Vein endothelial cell (primary cell): ENCODE data around the gene VIPAS39. TPM values are rescaled to one million over a fixed set of nuclear protein-coding genes. Genes with fewer than 3 reads are reported as not detected.

Experiments used
- small RNA-seq: library from RNA; depleted of rRNA; stranded (forward); fragments of <200 nt; gene quantifications from one replicate; pipeline ENCODE3, GENCODE V24; 2012
- total RNA-seq: library from RNA; depleted of rRNA; stranded (reverse); fragments of >200 nt; gene quantifications from 2 replicates; pipeline ENCODE4 v1.2.3, GENCODE V29; 2012

The VIPAS39 gene
- total RNA-seq, result 40.8 and 42.8 TPM in 2 replicates

GRCh38 chr14:77457522-77458248 lies at the start of gene VIPAS39, which contains the start of gene AHSA1:
TSS of gene VIPAS39 (minus strand) at chr14:77457601. CDS start at chr14:77454102, 3,499 bp downstream.
TSS of gene AHSA1 (plus strand) at chr14:77458093. CDS start at chr14:77458190, 97 bp downstream.

DNA sequence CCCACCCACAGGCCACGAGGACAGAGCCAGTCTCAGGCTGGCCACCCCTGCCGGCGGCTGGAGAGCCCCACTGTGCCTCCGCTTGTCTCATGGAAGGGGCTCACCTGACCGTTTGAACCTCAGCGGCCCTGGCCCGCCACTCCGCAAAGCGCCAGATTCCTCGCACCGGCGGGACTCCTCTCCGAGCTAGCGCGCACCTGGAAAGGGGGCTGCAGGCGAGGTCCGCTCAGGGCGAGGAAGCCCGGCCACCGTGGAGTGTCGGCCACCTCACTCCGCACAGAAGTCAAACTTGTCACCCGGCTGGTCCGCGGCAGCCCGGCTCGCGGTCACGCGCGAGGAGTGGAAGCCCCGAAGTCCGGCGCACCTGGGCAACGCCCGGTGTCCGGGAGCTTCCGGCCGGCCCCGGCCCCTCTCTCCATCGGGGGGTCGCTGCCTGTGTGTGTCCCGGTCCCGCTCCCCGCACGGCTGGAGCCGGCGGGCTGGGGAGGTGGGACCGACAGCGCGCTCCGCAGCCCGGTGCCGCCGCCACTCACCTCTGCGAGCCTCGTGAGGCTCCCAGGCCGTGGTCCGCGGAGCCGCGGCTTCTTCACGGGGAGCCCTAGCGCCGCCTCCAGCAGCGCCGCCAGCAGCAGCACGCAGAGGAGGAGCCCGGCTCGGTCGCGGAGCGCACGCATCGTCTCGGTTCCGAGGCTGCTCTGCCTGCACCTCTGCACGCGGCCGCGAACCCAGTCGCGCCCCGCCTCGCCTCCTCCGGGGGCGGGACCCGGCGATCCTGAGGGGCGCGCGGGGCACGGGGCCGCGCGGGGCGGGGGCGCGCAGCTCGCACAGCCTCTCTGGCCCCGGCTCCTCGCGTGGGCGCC lies 40.9 kb upstream of the VIPAS39 start, which contains the start of gene ISM2:
ISM2 (minus strand) TSS at position 697 of the 860 bp plus-strand sequence; CDS start at position 674, 23 bp downstream.

GRCh38 chr14:77423423-77423822 lies 34.0 kb downstream of the VIPAS39 start, which contains the start of gene NOXRED1:
TSS of gene NOXRED1 (minus strand) at chr14:77423523. CDS start at chr14:77422889, 634 bp downstream.

DNA sequence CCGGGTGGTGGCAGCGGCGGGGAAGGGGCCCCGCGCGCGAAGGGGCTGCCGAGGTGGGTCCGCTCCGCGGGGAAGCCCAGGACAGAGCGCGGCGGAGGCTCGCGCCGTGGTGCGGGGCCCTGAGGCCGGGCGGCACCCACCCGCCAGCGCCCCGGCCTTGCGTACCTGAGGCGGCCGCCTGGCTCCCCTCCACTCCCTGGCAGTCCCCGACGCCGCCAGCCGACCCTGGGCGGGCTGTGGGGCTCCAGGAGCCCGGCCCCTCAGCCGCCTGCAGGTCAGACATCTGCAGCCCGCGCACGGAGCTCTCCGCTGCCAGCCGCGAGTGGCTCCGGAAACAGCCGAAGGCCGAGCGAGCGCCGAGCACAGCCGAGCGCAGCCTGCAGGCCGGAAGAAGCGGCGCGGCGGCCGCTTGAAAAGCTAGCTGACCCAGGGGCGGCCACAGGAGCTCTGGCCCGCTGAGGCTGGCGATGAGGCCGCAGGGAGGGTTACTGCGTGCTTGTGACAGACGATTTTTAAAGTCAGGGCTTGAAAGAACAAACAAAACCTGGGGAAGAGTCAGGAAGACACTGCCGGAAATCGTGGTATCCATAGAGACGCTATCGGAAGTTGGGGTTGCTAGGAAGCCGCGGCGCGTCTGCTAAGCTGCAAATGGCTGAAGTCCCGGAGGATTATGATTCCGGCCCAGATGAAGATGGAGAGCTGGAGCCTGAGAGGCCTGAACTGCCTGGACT lies 80.5 kb downstream of the VIPAS39 start, which contains the start of the genes SAMD15 and TMED8:
SAMD15 (plus strand) TSS at position 609 of the 731 bp plus-strand sequence; CDS start at position 649, 40 bp downstream.
TMED8 (minus strand) TSS at position 324 of the 731 bp plus-strand sequence; CDS start at position 283, 41 bp downstream.

Small RNA genes within 50 kb of the gene (small RNA-seq; reads per million reads assigned to genes)
- not detected for gene RF00404

Other genes with a start within 250 kb of the VIPAS39 start
- not detected in 2 replicates for gene NGB, start 186.4 kb downstream of the VIPAS39 start, total RNA-seq
- 13.1 and 16.0 TPM in 2 replicates for gene POMT2, start 136.7 kb downstream of the VIPAS39 start, total RNA-seq
- gene GSTZ1, start 136.6 kb downstream of the VIPAS39 start, total RNA-seq, result 27.3 and 35.6 TPM in 2 replicates
- gene TMED8, start 80.5 kb downstream of the VIPAS39 start, total RNA-seq, result 12.7 and 16.3 TPM in 2 replicates
- gene SAMD15, start 80.2 kb downstream of the VIPAS39 start, total RNA-seq, result 0.98 and 1.6 TPM in 2 replicates
- gene NOXRED1, start 34.1 kb downstream of the VIPAS39 start, total RNA-seq, result under 0.01 TPM in 1 of 2 replicates, not detected in the other
- 76.1 and 107 TPM in 2 replicates for gene AHSA1, start 492 bp upstream of the VIPAS39 start, total RNA-seq
- under 0.01 and 0.10 TPM in 2 replicates for gene ISM2, start 41.2 kb upstream of the VIPAS39 start, total RNA-seq
- gene SPTLC2, start 159.0 kb upstream of the VIPAS39 start, total RNA-seq, result 59.1 and 78.3 TPM in 2 replicates